Large intestine (tissue), 3 donors: ENCODE data around the gene HSPA12A. TPM values are rescaled to one million over a fixed set of nuclear protein-coding genes. Genes with fewer than 3 reads are reported as not detected.

ENCODE experiments used
- DNase-seq, 2 donors: peaks; one replicate each; pipeline versions ENCODE4 v3.0.0 to v3.0.0-alpha.2; 2013
- H3K27ac ChIP-seq: one replicate; pipeline ENCODE4 v1.5.1; 2013; ENCODE audit warnings: low read length
- H3K27me3 ChIP-seq: 2 replicates; pipeline ENCODE4 v1.6.1; 2013; ENCODE audit warnings: low read length; ENCODE audit not compliant: control insufficient read depth, insufficient read depth
- H3K36me3 ChIP-seq: 2 replicates; pipeline ENCODE4 v1.6.1; 2013; ENCODE audit warnings: low read length; ENCODE audit not compliant: control insufficient read depth, insufficient read depth
- H3K4me1 ChIP-seq: one replicate; pipeline ENCODE4 v1.6.1; 2013; ENCODE audit warnings: low read length; ENCODE audit not compliant: control insufficient read depth, insufficient read depth
- H3K4me3 ChIP-seq: one replicate; pipeline ENCODE4 v1.5.1; 2013; ENCODE audit warnings: low read length
- H3K9me3 ChIP-seq: one replicate; pipeline ENCODE4 v1.6.1; 2013; ENCODE audit warnings: mild to moderate bottlenecking, low read depth, low read length, moderate library complexity; ENCODE audit not compliant: control insufficient read depth
- WGBS: methylation state at CpG from one replicate; pipeline ENCODE4 v1.1.5; 2013; ENCODE audit warnings: low lambda C conversion rate; ENCODE audit not compliant: insufficient coverage; 5-methylcytosine and 5-hydroxymethylcytosine counted together
- polyA plus RNA-seq: library from polyadenylated mRNA; unstranded; fragments of 120-200 nt; gene quantifications from one replicate; pipeline ENCODE4 v1.2.1, GENCODE V29; 2013

Gene HSPA12A
- polyA plus RNA-seq, 1 donor = 9.2 TPM

DNA sequence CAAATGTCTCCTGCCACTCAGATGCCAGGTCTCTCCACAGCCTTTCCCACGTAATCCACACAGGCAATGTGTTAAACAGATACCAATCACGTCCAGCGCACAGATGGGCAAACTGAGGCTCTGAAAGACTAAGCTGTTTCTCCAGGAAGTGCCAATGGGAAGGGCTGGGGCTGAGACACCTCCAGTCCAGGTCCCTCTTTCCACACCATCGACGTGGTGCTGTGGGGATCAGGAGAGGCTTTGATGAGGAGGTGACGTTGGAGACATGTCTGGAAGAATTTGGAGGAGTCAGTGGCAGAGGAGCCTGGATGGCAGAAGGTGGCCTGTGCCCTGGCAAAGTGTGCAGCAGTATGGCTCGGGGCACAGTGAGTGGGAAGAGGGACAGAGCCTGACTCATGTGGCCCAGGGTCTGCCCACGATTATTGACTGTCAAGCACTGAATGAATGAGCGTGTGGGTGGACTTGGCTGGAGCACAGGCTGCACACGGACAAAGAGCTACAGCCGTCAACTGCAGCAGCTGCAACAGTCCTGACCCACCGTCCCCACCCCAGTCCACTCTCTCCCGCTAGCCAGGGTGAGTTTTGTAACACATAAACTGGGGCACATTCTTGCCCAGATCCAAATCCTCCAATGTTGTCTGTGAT is 40.8 kb upstream of the HSPA12A start:
- DNase-seq = no peak
- WGBS = no CpG with 5 or more reads among the region's 13 CpGs

DNA sequence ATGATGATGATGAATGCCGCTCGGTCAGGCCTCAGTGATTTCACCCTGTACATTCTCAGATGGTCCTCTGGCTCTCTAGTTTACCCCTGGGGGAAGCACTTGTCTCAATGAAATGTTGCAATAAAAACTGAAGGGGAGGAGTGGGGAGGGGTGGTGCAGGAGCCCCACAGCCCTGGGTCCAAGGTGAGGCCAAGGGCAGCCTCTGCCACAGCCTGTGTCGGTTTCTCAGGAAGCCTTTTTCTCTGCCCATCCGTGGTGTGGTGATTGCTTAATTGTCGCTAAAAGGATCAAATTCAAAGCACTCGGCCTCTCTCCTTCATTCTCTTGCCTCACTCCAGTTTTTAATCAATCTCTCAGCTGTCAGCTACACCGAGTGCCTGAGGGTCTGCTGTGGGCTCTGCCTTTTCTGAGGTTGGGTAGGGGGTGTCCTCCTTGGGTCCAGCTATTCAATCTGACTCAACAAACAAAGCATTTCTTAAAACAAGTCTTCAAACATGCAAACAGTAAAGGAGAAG is 39.1 kb upstream of the HSPA12A start:
- H3K9me3 ChIP-seq = no peaks in the 10 kb centered on the region
- WGBS = no CpG with 5 or more reads among the region's 7 CpGs

More for the DNA sequence above, 40.8 kb upstream of the HSPA12A start:
- no peak overlapping the region for H3K4me3 ChIP-seq
- no peaks in the 10 kb centered on the region for H3K27me3 ChIP-seq
- H3K27ac ChIP-seq = no peak overlapping the region
- H3K4me1 ChIP-seq = no peaks in the 10 kb centered on the region
- no peaks in the 10 kb centered on the region for H3K9me3 ChIP-seq
- H3K36me3 ChIP-seq = no peaks in the 10 kb centered on the region

DNA sequence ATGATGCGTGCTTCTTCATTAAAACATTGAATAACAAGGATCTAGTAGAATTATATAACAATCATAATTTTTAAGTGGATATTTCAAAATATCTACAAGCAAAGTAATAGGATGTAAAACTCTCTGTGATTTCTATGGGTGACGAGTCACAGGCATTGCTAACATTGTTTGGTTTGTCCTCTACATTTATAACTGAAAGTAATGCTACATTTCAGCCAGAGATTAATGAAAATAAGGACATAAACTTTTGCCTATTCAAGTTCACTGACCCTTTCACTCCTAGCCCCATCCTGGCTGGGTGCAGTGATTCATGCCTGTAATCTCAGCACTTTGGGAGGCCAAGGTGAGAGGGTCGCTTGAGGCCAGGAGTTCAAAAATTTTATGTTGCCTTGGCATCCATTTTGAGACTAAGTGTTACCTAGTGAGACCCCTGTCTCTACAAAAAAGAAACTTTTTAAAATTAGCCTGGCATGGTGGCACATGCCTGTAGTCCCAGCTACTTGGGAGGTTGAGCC is 38.4 kb upstream of the HSPA12A start:
- Histone ChIP-seq H3K27me3 (no peaks in the 10 kb centered on the region), H3K4me1 (no peaks in the 10 kb centered on the region), H3K9me3 (no peaks in the 10 kb centered on the region), H3K4me3 (no peak overlapping the region), H3K36me3 (no peaks in the 10 kb centered on the region), H3K27ac (no peak overlapping the region)
- no peak for DNase-seq
- 100% methylated on average over 2 of the region's 3 CpGs for WGBS

More for the DNA sequence above, 39.1 kb upstream of the HSPA12A start:
- no peak for DNase-seq
- no peaks in the 10 kb centered on the region for H3K4me1 ChIP-seq
- no peak overlapping the region for H3K4me3 ChIP-seq
- no peak overlapping the region for H3K27ac ChIP-seq
- no peaks in the 10 kb centered on the region for H3K36me3 ChIP-seq
- H3K27me3 ChIP-seq = no peaks in the 10 kb centered on the region

DNA sequence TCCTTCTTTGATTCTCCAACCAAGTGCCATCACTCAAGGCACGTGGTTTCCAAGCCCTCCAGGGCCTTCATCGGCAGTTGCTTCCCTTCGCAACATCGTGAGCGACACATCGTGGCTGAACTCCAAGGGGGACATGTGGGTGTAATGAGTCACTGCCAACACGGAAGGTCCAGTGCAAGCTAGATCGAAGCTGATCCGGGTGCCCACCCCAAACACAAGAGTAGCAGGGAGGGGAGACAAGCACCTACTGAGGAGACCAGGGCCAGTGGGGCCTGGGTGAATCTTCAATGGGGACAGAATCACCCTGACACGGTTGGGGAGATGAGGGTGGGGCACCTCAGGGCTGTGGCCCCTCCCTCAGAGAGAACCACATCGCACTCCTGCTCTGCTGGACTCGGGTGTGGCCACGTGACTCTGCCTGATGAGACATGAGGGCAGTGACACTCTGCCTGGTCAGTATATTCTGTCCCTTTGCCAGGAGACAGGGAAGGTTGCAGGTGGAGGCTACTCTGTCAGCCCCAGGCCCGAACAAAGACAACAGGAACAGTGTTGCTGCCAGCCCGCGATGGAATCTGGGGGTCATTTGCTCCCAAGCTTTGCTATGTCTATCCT is 36.8 kb upstream of the HSPA12A start:
- Histone ChIP-seq H3K36me3 (no peaks in the 10 kb centered on the region), H3K4me1 (no peaks in the 10 kb centered on the region), H3K27me3 (no peaks in the 10 kb centered on the region), H3K4me3 (no peak overlapping the region), H3K27ac (no peak overlapping the region), H3K9me3 (no peaks in the 10 kb centered on the region)
- DNase-seq = no peak
- WGBS = no CpG with 5 or more reads among the region's 16 CpGs

DNA sequence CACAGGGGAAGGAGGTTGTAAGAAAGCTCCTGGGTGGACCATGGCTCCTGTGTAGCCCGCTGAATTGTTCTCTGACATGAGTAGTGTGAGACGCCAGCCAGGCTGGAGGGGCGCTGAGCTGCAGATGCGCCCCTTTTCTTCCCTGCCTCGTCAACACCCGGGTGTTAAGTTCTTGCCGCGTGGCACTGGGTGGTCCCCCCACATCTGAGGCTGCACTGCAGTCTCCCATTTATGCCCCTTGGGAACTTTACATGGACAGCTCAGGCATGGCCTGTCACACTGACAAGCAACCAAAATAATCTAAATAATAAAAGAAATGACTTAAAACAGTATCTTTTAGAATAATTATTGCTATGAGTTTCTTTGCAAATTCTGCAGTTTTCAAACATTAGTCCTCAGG is 34.6 kb upstream of the HSPA12A start:
- no peak overlapping the region for H3K4me3 ChIP-seq
- no peaks in the 10 kb centered on the region for H3K9me3 ChIP-seq
- no peak for DNase-seq
- H3K27ac ChIP-seq = no peak overlapping the region
- H3K36me3 ChIP-seq = no peaks in the 10 kb centered on the region
- WGBS = no CpG with 5 or more reads among the region's 8 CpGs
- no peaks in the 10 kb centered on the region for H3K4me1 ChIP-seq
- no peaks in the 10 kb centered on the region for H3K27me3 ChIP-seq

DNA sequence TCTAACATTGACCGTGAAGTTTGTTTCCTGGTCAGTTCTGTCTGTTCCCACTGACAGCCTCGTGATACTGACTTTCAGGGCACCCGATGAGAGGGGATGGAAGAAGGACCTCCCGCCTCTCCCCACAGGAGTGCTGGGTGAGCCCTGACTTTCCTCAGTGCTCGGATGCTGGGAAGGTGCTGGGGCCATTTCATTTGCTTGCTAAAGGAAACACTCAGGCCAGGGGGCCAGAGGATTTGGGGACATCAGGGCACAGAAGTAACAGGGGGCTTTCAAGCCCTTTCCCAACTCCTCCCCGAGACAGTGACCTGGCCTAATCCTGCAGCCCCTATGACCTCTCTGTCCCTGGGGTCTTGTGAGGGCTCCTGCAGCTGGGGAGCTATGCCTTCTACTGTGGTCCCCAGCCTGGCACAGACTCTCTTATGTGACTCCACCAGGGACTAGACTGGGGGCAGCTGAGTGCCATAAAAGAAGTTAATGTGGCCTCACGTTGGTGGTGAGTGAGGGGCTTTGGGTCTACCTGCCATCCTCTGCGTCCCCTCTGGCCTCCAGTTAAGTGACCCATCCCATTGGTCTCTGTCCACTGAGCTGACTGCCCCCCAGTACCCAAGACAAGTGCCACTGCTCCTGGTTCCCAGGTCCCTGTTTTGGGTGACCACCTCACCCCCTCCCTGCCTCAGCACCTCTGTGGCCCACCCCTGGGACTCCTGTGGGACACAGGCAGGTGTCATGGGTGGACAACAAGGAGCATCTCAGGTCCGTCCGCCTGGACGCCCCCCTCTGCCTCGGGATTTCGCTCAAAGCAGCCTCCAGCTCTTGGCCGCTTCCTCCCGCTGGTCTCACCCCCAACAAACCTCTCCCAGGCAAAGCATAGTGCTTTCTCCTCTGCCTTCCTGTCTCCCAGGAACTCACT is 33.4 kb upstream of the HSPA12A start:
- 100% methylated on average over 3 of the region's 15 CpGs for WGBS
- no peaks in the 10 kb centered on the region for H3K27me3 ChIP-seq
- peaks cover 4% of the 10 kb centered on the region for H3K4me1 ChIP-seq
- H3K4me3 ChIP-seq = no peak overlapping the region
- H3K27ac ChIP-seq = no peak overlapping the region
- H3K9me3 ChIP-seq = no peaks in the 10 kb centered on the region
- H3K36me3 ChIP-seq = no peaks in the 10 kb centered on the region
- DNase-seq = no peak

DNA sequence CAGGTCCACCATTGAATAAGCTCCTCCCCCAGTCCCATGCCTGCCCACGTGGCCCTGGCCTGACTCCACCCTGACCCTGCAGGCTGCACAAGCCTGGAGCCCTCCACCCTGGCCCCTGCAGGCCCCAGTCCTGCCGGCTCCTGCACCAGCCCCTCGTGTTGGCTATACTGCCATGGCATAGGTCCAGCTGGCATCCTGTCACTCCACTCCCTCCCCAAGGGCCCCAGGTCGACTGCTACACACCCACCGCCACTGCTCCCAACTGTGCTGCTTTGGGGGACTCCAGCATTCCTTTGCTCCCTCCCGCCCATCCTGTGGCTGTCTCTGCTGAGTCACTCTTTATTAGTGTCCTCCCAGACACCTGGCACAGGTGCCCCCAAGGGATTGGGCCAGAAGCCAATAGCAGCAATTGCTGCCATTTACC is 32.4 kb upstream of the HSPA12A start:
- Histone ChIP-seq H3K4me3 (no peak overlapping the region), H3K27me3 (no peaks in the 10 kb centered on the region), H3K4me1 (peaks cover 4% of the 10 kb centered on the region), H3K27ac (no peak overlapping the region), H3K36me3 (no peaks in the 10 kb centered on the region), H3K9me3 (no peaks in the 10 kb centered on the region)
- no peak for DNase-seq
- no CpG with 5 or more reads among the region's 6 CpGs for WGBS

DNA sequence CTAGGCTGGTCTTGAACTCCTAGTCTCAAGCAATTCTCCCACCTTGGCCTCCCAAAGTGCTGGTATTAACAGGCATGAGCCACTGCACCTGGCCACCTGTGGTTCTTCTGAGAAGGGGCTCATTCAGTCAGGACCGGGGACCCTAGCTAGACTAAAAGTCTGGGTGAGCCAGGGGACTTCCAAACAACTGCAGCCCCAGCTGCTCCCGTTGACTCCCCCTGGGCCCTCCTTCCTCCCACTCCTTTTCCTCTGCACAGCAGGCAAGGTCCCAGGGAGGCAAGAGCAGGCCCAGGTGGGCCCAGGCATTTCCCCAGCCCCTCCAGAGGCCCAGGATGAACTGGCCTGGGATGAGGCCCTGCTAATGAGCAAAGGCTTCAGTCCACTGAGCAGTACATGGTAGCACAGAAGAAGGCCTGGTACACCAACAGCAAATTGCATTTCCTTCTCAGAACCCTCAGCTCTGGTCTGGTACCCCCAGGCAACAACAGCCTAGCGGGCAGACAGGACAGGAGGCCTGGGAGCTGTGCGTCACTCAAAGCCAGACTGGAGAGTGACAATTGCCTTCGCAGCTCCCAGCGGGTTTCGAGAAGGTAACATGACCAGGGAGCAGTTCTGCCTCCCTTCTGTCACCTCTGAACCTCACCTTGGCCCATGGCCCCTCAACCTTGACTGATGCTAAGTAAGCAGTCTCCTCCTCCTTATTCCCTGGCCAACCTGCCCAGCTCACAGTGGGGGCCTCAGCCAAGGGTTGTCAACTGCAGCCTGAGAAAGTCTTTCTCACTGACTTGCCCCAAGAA is 30.7 kb upstream of the HSPA12A start:
- Histone ChIP-seq H3K4me1 (peaks cover 4% of the 10 kb centered on the region), H3K27me3 (no peaks in the 10 kb centered on the region), H3K4me3 (no peak overlapping the region), H3K9me3 (no peaks in the 10 kb centered on the region), H3K27ac (no peak overlapping the region), H3K36me3 (no peaks in the 10 kb centered on the region)
- no CpG with 5 or more reads among the region's 7 CpGs for WGBS
- no peak for DNase-seq

DNA sequence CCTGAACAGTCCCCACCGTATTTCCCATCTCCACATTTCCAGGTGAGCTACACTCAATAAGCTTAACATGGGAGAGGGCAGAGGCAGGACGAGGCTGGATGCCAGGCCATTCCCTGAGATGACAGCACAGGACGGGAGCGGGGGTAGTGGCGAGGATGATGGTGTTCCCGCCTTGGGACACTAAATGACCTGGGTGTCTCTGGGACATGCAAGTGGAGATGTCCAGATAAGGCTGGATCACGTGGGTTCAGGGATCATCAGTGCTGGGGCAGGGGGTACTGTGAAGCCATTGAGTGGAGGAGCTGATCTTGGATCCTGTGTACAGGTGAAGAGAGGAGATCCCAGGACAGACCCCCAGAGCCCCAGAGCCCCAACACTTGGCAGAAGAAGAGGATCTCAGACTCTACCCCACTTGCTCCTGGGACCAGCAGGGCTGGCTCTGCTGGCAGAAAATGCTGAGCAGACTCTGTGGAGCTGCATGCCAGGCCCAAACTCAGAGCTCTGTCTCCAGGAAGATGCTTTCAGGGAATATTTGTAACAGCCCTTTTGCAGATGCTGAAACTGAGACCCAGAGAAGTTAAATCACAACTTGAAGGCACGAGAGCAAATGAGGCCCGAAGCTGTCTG is 29.7 kb upstream of the HSPA12A start:
- WGBS = no CpG with 5 or more reads among the region's 9 CpGs
- H3K4me1 ChIP-seq = peaks cover 10% of the 10 kb centered on the region
- no peaks in the 10 kb centered on the region for H3K9me3 ChIP-seq
- DNase-seq = no peak
- no peak overlapping the region for H3K4me3 ChIP-seq
- no peak overlapping the region for H3K27ac ChIP-seq
- no peaks in the 10 kb centered on the region for H3K36me3 ChIP-seq
- H3K27me3 ChIP-seq = no peaks in the 10 kb centered on the region
